WTC11 (cell line): ENCODE measurements around the gene CLEC3B.
"Not testable (repeated sequence)": the region's sequence is repeated elsewhere in the genome, so short reads cannot be mapped to it uniquely, and the experiment has no call there.

Experiments used
- ATF3 ChIP-seq: sonication (generic); formaldehyde crosslinking; conservative IDR thresholded peaks from 2 replicates; pipeline ENCODE4 v1.8.1; 2022; ENCODE audit warnings: mild to moderate bottlenecking, missing genetic modification reagents
- CTCF ChIP-seq: fragments of 200-600 bp; IDR thresholded peaks from 2 replicates; pipeline ENCODE4 v1.8.0; 2022; ENCODE audit warnings: antibody characterized with exemption
- IRF1 ChIP-seq: sonication (generic); formaldehyde crosslinking; IDR thresholded peaks from 2 replicates; pipeline ENCODE4 v1.8.0; 2023; ENCODE audit warnings: missing genetic modification reagents
- MAX ChIP-seq: sonication (generic); formaldehyde crosslinking; IDR thresholded peaks from 2 replicates; pipeline ENCODE4 v1.8.0; 2022; ENCODE audit warnings: mild to moderate bottlenecking, missing genetic modification reagents
- SMAD3 ChIP-seq: sonication (generic); formaldehyde crosslinking; IDR thresholded peaks from 2 replicates; pipeline ENCODE4 v1.8.0; 2022; ENCODE audit warnings: missing genetic modification reagents, mild to moderate bottlenecking, borderline replicate concordance
- TEAD4 ChIP-seq: sonication (generic); formaldehyde crosslinking; IDR thresholded peaks from 2 replicates; pipeline ENCODE4 v1.8.0; 2022; ENCODE audit warnings: mild to moderate bottlenecking, missing genetic modification reagents
- USF2 ChIP-seq: sonication (generic); formaldehyde crosslinking; IDR thresholded peaks from 2 replicates; pipeline ENCODE4 v1.8.1; 2023; ENCODE audit warnings: mild to moderate bottlenecking, missing genetic modification reagents, moderate library complexity
- ZNF121 ChIP-seq: sonication (generic); formaldehyde crosslinking; IDR thresholded peaks from 2 replicates; pipeline ENCODE4 v1.8.0; 2023; ENCODE audit warnings: missing genetic modification reagents

- TF ChIP-seq CTCF; ATF3; ZNF121 (CRISPR knock-in tag); IRF1 (CRISPR knock-in tag); SMAD3 (CRISPR knock-in tag); USF2 (CRISPR knock-in tag); MAX (CRISPR knock-in tag); TEAD4: not testable (repeated sequence)
Observed at GRCh38 chr3:45078256-45078655, 52.2 kb downstream of the CLEC3B start.
